HEK293T (cell line): ENCODE data around the gene ANK2.

Experiments
- ARNT ChIP-seq: fragments of 450-650 bp; IDR thresholded peaks from 2 replicates; pipeline ENCODE4 v1.6.1; 2017; ENCODE audit warnings: mild to moderate bottlenecking
- BHLHE40 ChIP-seq: fragments of 450-650 bp; IDR thresholded peaks from 2 replicates; pipeline ENCODE4 v1.6.1; 2016; ENCODE audit warnings: mild to moderate bottlenecking, moderate library complexity, borderline replicate concordance
- CTBP1 ChIP-seq: fragments of 450-650 bp; IDR thresholded peaks from 2 replicates; pipeline ENCODE4 v1.6.1; 2016; ENCODE audit warnings: borderline replicate concordance
- ELF4 ChIP-seq: fragments of 450-650 bp; IDR thresholded peaks from 2 replicates; pipeline ENCODE4 v1.6.1; 2017; ENCODE audit warnings: antibody characterized with exemption
- FOXA1 ChIP-seq: fragments of 450-650 bp; IDR thresholded peaks from 2 replicates; pipeline ENCODE4 v1.6.1; 2016; ENCODE audit warnings: mild to moderate bottlenecking
- FOXK2 ChIP-seq: fragments of 450-650 bp; IDR thresholded peaks from 2 replicates; pipeline ENCODE4 v1.6.1; 2016; ENCODE audit warnings: mild to moderate bottlenecking
- FOXM1 ChIP-seq: fragments of 450-650 bp; IDR thresholded peaks from 2 replicates; pipeline ENCODE4 v1.6.1; 2017; ENCODE audit warnings: mild to moderate bottlenecking, borderline replicate concordance
- L3MBTL2 ChIP-seq: fragments of 450-650 bp; conservative IDR thresholded peaks from 2 replicates; pipeline ENCODE4 v1.6.1; 2016; ENCODE audit warnings: mild to moderate bottlenecking
- LEF1 ChIP-seq: fragments of 450-650 bp; IDR thresholded peaks from 2 replicates; pipeline ENCODE4 v1.6.1; 2017; ENCODE audit warnings: mild to moderate bottlenecking, borderline replicate concordance
- NFRKB ChIP-seq: fragments of 450-650 bp; IDR thresholded peaks from 2 replicates; pipeline ENCODE4 v1.6.1; 2016; ENCODE audit warnings: mild to moderate bottlenecking, moderate library complexity
- SP1 ChIP-seq: fragments of 450-650 bp; IDR thresholded peaks from 2 replicates; pipeline ENCODE4 v1.6.1; 2017
- TARDBP ChIP-seq: fragments of 450-650 bp; IDR thresholded peaks from 2 replicates; pipeline ENCODE4 v1.6.1; 2016
- ZNF384 ChIP-seq: fragments of 450-650 bp; IDR thresholded peaks from 2 replicates; pipeline ENCODE4 v1.6.1; 2016

- TF ChIP-seq SP1: no peak
- TF ChIP-seq NFRKB: no peak
- no peak for TF ChIP-seq L3MBTL2
- no peak for TF ChIP-seq FOXA1
- no peak for TF ChIP-seq BHLHE40
- no peak for TF ChIP-seq CTBP1
- TF ChIP-seq ELF4: no peak
- TF ChIP-seq FOXM1: no peak
- no peak for TF ChIP-seq TARDBP
- TF ChIP-seq ARNT: no peak
- no peak for TF ChIP-seq LEF1
- no peak for TF ChIP-seq FOXK2
- no peak for TF ChIP-seq ZNF384
Measured at GRCh38 chr4:113186913-113187312, 137.5 kb downstream of the ANK2 start.
